ENCODE data around the gene NTM. TPM values are rescaled to one million over a fixed set of nuclear protein-coding genes. Genes with fewer than 3 reads are reported as not detected.

The NTM gene
- total RNA-seq, 1 experiment from 2014 or later: 9.9 TPM

- WGBS (ENCODE audit: extremely low coverage, insufficient read length, low lambda C conversion rate): no CpG with 5 or more reads among the region's 2 CpGs
- Histone ChIP-seq H3K27ac (ENCODE audit: insufficient read length, low read depth, low read length) (no peak overlapping the region), H3K4ac (ENCODE audit: low read depth, low read length) (no peak overlapping the region), H4K91ac (ENCODE audit: insufficient read length, low read depth, low read length) (no peak overlapping the region), H3K23me2 (ENCODE audit: insufficient read length, low read depth, low read length, poor library complexity, severe bottlenecking) (no peaks in the 10 kb centered on the region), H2BK120ac (ENCODE audit: low read depth, low read length, poor library complexity, severe bottlenecking) (no peak overlapping the region), H3K79me1 (ENCODE audit: insufficient read depth, low read depth, low read length, poor library complexity, severe bottlenecking) (no peaks in the 10 kb centered on the region), H3K4me1 (ENCODE audit: insufficient read depth, low read length) (no peaks in the 10 kb centered on the region), H3K18ac (ENCODE audit: insufficient read length, low read depth, low read length) (no peak overlapping the region), H3K9me3 (ENCODE audit: control insufficient read depth, low read depth, low read length) (no peaks in the 10 kb centered on the region), H4K8ac (replicated peaks; ENCODE audit: insufficient read length, low read depth, low read length) (no peak overlapping the region), H4K5ac (ENCODE audit: insufficient read length, low read depth, low read length) (no peak overlapping the region), H2BK5ac (ENCODE audit: insufficient read length, low read length) (no peak overlapping the region), H3T11ph (ENCODE audit: low read length) (no peak overlapping the region), H2AFZ (ENCODE audit: low read length) (no peak overlapping the region), H3K27me3 (ENCODE audit: insufficient read depth, low read length) (no peaks in the 10 kb centered on the region), H3K56ac (ENCODE audit: insufficient read length, low read depth, low read length) (no peak overlapping the region), H2AK5ac (ENCODE audit: insufficient read length, low read length) (no peak overlapping the region), H2BK15ac (ENCODE audit: low read depth, low read length) (no peak overlapping the region), H2BK12ac (ENCODE audit: insufficient read length, low read depth, low read length) (no peak overlapping the region), H3K4me2 (ENCODE audit: insufficient read depth, insufficient read length, low read length) (no peak overlapping the region), H3K23ac (ENCODE audit: insufficient read length, low read depth, low read length) (no peak overlapping the region), H3K9ac (ENCODE audit: extremely low read depth, insufficient read length, low read length) (no peak overlapping the region), H3K14ac (ENCODE audit: insufficient read depth, low read length) (no peak overlapping the region), H2BK20ac (ENCODE audit: low read depth, low read length, poor library complexity, severe bottlenecking) (no peak overlapping the region), H3K79me2 (ENCODE audit: insufficient read depth, low read length) (no peaks in the 10 kb centered on the region), H4K20me1 (ENCODE audit: control insufficient read depth, insufficient read depth, insufficient read length) (no peaks in the 10 kb centered on the region)
- H3K9me3 Mint-ChIP-seq: peaks cover 2 to 3% of the 10 kb centered on the region in 2 experiments; a peak in 4 of 5 replicates
- no peak for DNase-seq
- no peak for TF ChIP-seq CTCF (conservative IDR thresholded peaks at IDR 0.05)
- no peak overlapping the region for H3K27ac Mint-ChIP-seq
- no peak overlapping the region for H3K4me3 Mint-ChIP-seq
- H3K27me3 Mint-ChIP-seq (ENCODE audit: low read depth): peaks cover 2% of the 10 kb centered on the region; the same call in 1 of the 2 replicates
- peaks cover 9 to 10% of the 10 kb centered on the region in 2 experiments; a peak in 3 of 4 replicates for H3K4me1 Mint-ChIP-seq
- H3K36me3 Mint-ChIP-seq (ENCODE audit: insufficient read depth in 1 of 3, low read depth in 3 of 3): no peaks in the 10 kb centered on the region; a peak in 1 of 7 replicates
Observed at GRCh38 chr11:131749101-131749500, 378.7 kb downstream of the NTM start.
